Activated CD8-positive, alpha-beta T cell treated with anti-CD3 and anti-CD28 coated beads, Interleukin-2, amount 10 ng/mL, durations not matched to agents 7 days and 5 days (primary cell): ENCODE results near the gene LTBP2. TPM values are rescaled to one million over a fixed set of nuclear protein-coding genes. Genes with fewer than 3 reads are reported as not detected.

Experiments
- ATAC-seq: fragments of 150-1000 bp; cut with Tn5 transposase; one replicate; pipeline ENCODE4 v1.10.0; 2021; ENCODE audit warnings: moderate library complexity
- CTCF ChIA-PET: fragments of 350-600 bp; sonication (Branson Sonifier 250); formaldehyde crosslinking; loops from one replicate; lab custom pipeline; 2021; ENCODE audit warnings: antibody characterized with exemption; lab: Charles Lee
- POLR2A ChIA-PET: fragments of 350-600 bp; sonication (Branson Sonifier 250); formaldehyde crosslinking; loops from one replicate; lab custom pipeline; 2021; ENCODE audit warnings: antibody characterized with exemption; lab: Charles Lee
- DNase-seq: peaks from one replicate; pipeline ENCODE4 v3.0.0-alpha.2; 2020
- H3K27ac Mint-ChIP-seq: one replicate; pipeline ENCODE4 v1.8.0; 2021; ENCODE audit warnings: mild to moderate bottlenecking, mixed read lengths
- H3K27me3 Mint-ChIP-seq: one replicate; pipeline ENCODE4 v1.8.0; 2021; ENCODE audit warnings: low read depth, mixed read lengths
- H3K36me3 Mint-ChIP-seq: one replicate; pipeline ENCODE4 v1.8.0; 2021; ENCODE audit warnings: low read depth, mixed read lengths
- H3K4me1 Mint-ChIP-seq: one replicate; pipeline ENCODE4 v1.8.0; 2021; ENCODE audit warnings: low read depth, mixed read lengths
- H3K4me3 Mint-ChIP-seq: one replicate; pipeline ENCODE4 v1.8.0; 2021; ENCODE audit warnings: mild to moderate bottlenecking, mixed read lengths
- H3K9me3 Mint-ChIP-seq: one replicate; pipeline ENCODE4 v1.8.0; 2022; ENCODE audit warnings: mixed read lengths; ENCODE audit not compliant: insufficient read depth
- total RNA-seq, 2 experiments: library from RNA; stranded (reverse); gene quantifications; one replicate each; pipeline ENCODE4 v1.2.3, GENCODE V29; 2021

The LTBP2 gene
- total RNA-seq, 2 experiments from 2014 or later, result 0.05 to 0.29 TPM

- Mint-ChIP-seq H3K27ac (no peak overlapping the region), H3K4me1 (no peaks in the 10 kb centered on the region), H3K27me3 (peaks cover 22% of the 10 kb centered on the region), H3K4me3 (no peak overlapping the region), H3K9me3 (no peaks in the 10 kb centered on the region), H3K36me3 (no peaks in the 10 kb centered on the region)
- ChIA-PET POLR2A (no interaction called here), CTCF (no interaction called here)
- DNase-seq (no peak), ATAC-seq (no peak)
These were observed 54.3 kb downstream of the LTBP2 start for GRCh38 chr14:74557691-74558090.

- Mint-ChIP-seq H3K4me1 (no peaks in the 10 kb centered on the region), H3K9me3 (no peaks in the 10 kb centered on the region), H3K36me3 (no peaks in the 10 kb centered on the region), H3K4me3 (no peak overlapping the region), H3K27ac (no peak overlapping the region), H3K27me3 (peaks cover 15% of the 10 kb centered on the region)
- ATAC-seq, result no peak
- DNase-seq, result no peak
- CTCF ChIA-PET, result no interaction called here
- POLR2A ChIA-PET, result no interaction called here
These were observed 56.5 kb downstream of the LTBP2 start for GRCh38 chr14:74555476-74556050.

DNA sequence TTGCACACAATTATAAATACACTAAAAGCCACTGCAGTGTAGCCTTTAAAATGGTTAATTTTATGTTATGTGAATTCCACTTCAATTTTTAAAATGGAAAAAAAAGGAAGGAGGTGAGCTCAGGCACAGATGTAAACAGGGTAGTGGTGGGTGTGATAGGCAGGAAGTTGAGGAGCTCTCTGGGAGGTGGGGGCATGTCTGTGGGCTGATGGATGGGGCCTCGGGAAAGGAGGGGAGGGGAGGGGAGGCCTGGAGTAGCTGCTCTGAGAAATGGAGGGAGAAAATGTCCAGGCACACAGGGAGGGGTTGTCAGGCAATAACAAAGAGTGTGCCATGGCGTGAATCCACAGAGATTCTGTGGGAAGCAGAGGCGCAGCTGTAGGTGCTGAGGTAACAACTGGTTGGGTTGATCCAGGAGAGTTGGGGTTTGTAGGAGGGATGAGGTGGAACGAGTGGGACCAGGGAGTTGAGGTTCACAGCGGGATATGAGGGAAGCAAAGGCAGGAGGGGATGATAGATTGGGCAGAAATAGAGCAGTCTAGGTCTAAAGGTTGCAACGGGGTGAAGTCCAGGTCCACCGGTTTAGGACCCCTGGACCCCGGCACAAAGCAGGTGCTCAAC, 57.2 kb downstream of the LTBP2 start:
- H3K9me3 Mint-ChIP-seq, result no peaks in the 10 kb centered on the region
- no peak overlapping the region for H3K27ac Mint-ChIP-seq
- POLR2A ChIA-PET, result no interaction called here
- ATAC-seq, result no peak
- H3K27me3 Mint-ChIP-seq, result peaks cover 12% of the 10 kb centered on the region
- no peaks in the 10 kb centered on the region for H3K36me3 Mint-ChIP-seq
- no peak overlapping the region for H3K4me3 Mint-ChIP-seq
- H3K4me1 Mint-ChIP-seq, result no peaks in the 10 kb centered on the region
- CTCF ChIA-PET, result no interaction called here
- no peak for DNase-seq

DNA sequence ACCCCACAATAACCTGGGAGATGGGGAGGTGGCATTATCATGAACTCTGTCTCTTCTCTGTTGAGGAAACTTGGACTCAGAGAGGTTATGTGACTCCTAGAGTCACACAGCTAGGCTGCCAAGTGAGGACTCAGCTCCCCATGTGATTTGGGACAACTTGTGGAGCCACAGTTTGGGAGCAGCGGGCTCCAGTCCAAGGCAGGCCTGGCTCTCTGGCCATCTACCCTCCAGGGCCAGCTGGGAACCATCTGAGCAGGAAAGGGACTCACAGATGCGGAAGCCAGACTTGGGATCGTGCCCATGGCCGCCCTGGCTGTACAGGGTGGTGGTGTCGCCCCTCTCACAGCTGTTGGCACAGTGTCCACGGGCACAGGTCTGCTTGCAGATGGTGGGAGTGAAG, 59.4 kb downstream of the LTBP2 start:
- Mint-ChIP-seq H3K9me3 (no peaks in the 10 kb centered on the region), H3K27ac (no peak overlapping the region), H3K36me3 (no peaks in the 10 kb centered on the region), H3K4me3 (no peak overlapping the region), H3K27me3 (peaks cover 6% of the 10 kb centered on the region), H3K4me1 (no peaks in the 10 kb centered on the region)
- DNase-seq (no peak), ATAC-seq (no peak)
- ChIA-PET CTCF (no interaction called here), POLR2A (no interaction called here)

GRCh38 chr14:74551431-74552371, 60.3 kb downstream of the LTBP2 start:
- CTCF ChIA-PET, result no interaction called here
- Mint-ChIP-seq H3K9me3 (no peaks in the 10 kb centered on the region), H3K4me3 (no peak overlapping the region), H3K27me3 (peaks cover 6% of the 10 kb centered on the region), H3K27ac (no peak overlapping the region), H3K36me3 (no peaks in the 10 kb centered on the region), H3K4me1 (no peaks in the 10 kb centered on the region)
- no peak for DNase-seq
- ATAC-seq, result no peak
- POLR2A ChIA-PET, result no interaction called here

DNA sequence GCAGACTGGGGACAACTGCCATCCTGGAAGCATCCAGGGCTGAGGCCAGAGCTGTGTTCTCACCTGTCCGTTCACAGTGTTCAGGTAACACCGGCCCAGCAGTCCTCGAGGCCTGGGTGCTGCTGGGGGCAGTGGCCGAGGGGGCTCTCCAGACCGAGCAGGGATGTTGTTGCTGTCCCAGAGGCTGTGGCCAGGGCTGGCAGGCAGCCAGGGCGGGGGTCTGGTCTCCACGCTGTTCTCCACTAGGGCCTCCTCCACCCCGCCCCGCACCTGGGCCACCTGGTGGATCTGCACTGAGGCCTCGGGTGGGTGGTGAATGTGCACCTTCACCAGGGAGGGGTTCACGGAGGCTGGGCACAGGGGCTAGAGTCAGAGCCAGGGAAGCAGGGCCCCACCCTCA, 61.0 kb downstream of the LTBP2 start:
- peaks cover 10% of the 10 kb centered on the region for H3K27me3 Mint-ChIP-seq
- no peak overlapping the region for H3K27ac Mint-ChIP-seq
- POLR2A ChIA-PET, result no interaction called here
- ATAC-seq (no peak), DNase-seq (no peak)
- H3K4me1 Mint-ChIP-seq, result no peaks in the 10 kb centered on the region
- no peak overlapping the region for H3K4me3 Mint-ChIP-seq
- CTCF ChIA-PET, result no interaction called here
- no peaks in the 10 kb centered on the region for H3K9me3 Mint-ChIP-seq
- no peaks in the 10 kb centered on the region for H3K36me3 Mint-ChIP-seq

- H3K4me1 Mint-ChIP-seq, result no peaks in the 10 kb centered on the region
- CTCF ChIA-PET, result no interaction called here
- H3K9me3 Mint-ChIP-seq, result no peaks in the 10 kb centered on the region
- DNase-seq (no peak), ATAC-seq (no peak)
- H3K4me3 Mint-ChIP-seq, result no peak overlapping the region
- POLR2A ChIA-PET, result no interaction called here
- no peak overlapping the region for H3K27ac Mint-ChIP-seq
- H3K27me3 Mint-ChIP-seq, result peaks cover 10% of the 10 kb centered on the region
- no peaks in the 10 kb centered on the region for H3K36me3 Mint-ChIP-seq
These were observed 62.0 kb downstream of the LTBP2 start for GRCh38 chr14:74550071-74550470.

DNA sequence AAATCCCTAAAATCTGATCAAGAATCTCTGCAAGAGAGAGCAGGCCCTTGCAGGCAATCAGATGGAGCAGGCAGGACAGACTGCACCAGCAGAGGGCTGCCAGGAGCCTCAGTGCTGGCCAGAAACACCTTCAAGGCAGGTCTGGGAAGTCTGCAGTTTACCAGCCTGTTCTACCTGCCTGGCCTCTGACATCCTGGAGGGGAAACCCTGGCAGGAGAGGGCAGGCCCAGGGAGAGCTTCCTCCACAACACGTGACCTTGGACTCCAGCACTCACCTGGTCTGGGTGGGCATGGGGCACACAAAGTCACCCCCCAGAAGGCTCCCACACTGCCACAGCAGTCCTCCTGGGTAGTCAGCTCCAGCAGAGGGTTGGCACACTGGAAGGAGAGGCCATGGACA, 62.4 kb downstream of the LTBP2 start:
- no peak overlapping the region for H3K4me3 Mint-ChIP-seq
- ChIA-PET CTCF (no interaction called here), POLR2A (no interaction called here)
- H3K36me3 Mint-ChIP-seq, result no peaks in the 10 kb centered on the region
- DNase-seq (no peak), ATAC-seq (no peak)
- peaks cover 10% of the 10 kb centered on the region for H3K27me3 Mint-ChIP-seq
- no peak overlapping the region for H3K27ac Mint-ChIP-seq
- no peaks in the 10 kb centered on the region for H3K9me3 Mint-ChIP-seq
- no peaks in the 10 kb centered on the region for H3K4me1 Mint-ChIP-seq

GRCh38 chr14:74548881-74549280, 63.2 kb downstream of the LTBP2 start:
- ATAC-seq (no peak), DNase-seq (no peak)
- Mint-ChIP-seq H3K4me3 (no peak overlapping the region), H3K9me3 (no peaks in the 10 kb centered on the region), H3K4me1 (no peaks in the 10 kb centered on the region), H3K27ac (no peak overlapping the region), H3K36me3 (no peaks in the 10 kb centered on the region), H3K27me3 (peaks cover 8% of the 10 kb centered on the region)
- POLR2A ChIA-PET, result no interaction called here
- CTCF ChIA-PET, result no interaction called here

DNA sequence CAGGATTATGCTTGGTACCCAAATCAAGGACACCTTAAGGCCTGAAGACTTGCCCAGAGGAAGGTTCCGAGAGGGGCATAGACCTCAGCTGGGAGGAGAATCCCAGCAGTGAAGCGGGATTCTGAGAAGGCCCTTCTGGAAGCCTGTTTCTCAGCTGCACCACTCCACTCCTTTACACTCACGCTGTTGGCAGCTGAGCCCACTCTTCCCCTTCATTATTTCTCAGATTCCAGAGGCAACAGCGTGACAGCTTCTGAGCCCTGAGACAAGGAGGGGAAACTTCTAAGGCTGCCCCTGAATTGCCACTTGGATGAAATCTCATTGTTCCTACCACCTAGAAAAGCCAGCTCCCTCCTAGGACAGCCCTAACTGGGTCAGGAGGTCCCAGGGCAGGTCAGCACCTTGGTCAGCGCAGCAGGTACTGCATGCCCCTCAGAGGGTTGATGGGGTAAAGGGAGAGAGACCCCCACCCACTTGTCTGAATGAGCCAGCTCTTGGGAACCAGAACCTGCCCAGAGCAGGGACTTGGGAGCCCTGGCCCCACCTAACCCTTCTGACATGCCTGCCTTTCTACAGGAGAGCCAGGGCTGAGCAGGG, 64.6 kb downstream of the LTBP2 start:
- Mint-ChIP-seq H3K9me3 (no peaks in the 10 kb centered on the region), H3K36me3 (no peaks in the 10 kb centered on the region), H3K4me1 (no peaks in the 10 kb centered on the region), H3K4me3 (no peak overlapping the region), H3K27me3 (peaks cover 3% of the 10 kb centered on the region), H3K27ac (no peak overlapping the region)
- DNase-seq (no peak), ATAC-seq (no peak)
- CTCF ChIA-PET, result interaction anchor here (0.9 kb wide), 1 partner anchor 61 kb away, joined by 3 read pairs; no protein-coding TSS in a partner anchor
- POLR2A ChIA-PET, result no interaction called here

- Mint-ChIP-seq H3K4me1 (no peaks in the 10 kb centered on the region), H3K27me3 (peaks cover 3% of the 10 kb centered on the region), H3K9me3 (no peaks in the 10 kb centered on the region), H3K4me3 (no peak overlapping the region), H3K36me3 (no peaks in the 10 kb centered on the region), H3K27ac (no peak overlapping the region)
- ATAC-seq (no peak), DNase-seq (no peak)
- ChIA-PET CTCF (no interaction called here), POLR2A (no interaction called here)
These were observed 65.6 kb downstream of the LTBP2 start for GRCh38 chr14:74546416-74546815.

DNA sequence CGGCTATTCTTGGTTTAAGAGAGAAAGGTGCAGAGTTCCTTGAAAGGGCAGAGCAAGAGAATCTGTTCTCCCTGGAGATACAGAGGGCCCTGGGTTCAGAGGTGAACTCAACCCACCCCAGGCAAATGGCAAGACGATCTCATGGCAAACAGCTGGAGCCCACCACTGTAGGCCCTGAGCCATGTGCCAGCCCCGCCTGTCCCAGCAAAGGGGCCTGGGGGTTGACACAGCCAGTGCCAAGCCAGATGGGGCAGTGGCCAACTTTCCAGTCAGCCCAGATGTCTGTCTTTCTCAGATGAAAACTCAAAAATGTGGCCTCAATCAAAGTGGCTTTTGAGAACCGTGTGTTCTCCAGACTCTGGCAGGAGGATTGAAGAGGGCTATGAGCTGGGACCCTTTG, 66.7 kb downstream of the LTBP2 start:
- ATAC-seq (no peak), DNase-seq (no peak)
- H3K36me3 Mint-ChIP-seq, result no peaks in the 10 kb centered on the region
- H3K27ac Mint-ChIP-seq, result no peak overlapping the region
- H3K9me3 Mint-ChIP-seq, result no peaks in the 10 kb centered on the region
- H3K27me3 Mint-ChIP-seq, result peaks cover 3% of the 10 kb centered on the region
- H3K4me1 Mint-ChIP-seq, result no peaks in the 10 kb centered on the region
- H3K4me3 Mint-ChIP-seq, result no peak overlapping the region
- CTCF ChIA-PET, result no interaction called here
- POLR2A ChIA-PET, result interaction anchor here (0.6 kb wide), 1 partner anchor 99 kb away, joined by 4 read pairs; no protein-coding TSS in a partner anchor
